Endothelial cell of hepatic sinusoid (primary cell): Measurements from ENCODE around the gene CHFR.
"Not testable (repeated sequence)": the region's sequence is repeated elsewhere in the genome, so short reads cannot be mapped to it uniquely, and the experiment has no call there.

ENCODE experiments used
- in situ Hi-C: cut with HindIII; loops from 2 replicates; pipeline ENCODE4 v1.10.0; 2017; ENCODE audit warnings: low sequenced_read_pairs

Gene CHFR

GRCh38 chr12:132874620-132875019 is 12.8 kb downstream of the CHFR start:
- in situ Hi-C loops: not testable (repeated sequence)

GRCh38 chr12:132874175-132874574 is 13.2 kb downstream of the CHFR start:
- in situ Hi-C loops: no loop called here

GRCh38 chr12:132873724-132874123 is 13.7 kb downstream of the CHFR start:
- in situ Hi-C loops: no loop called here

- in situ Hi-C loops: no loop called here
Measured at GRCh38 chr12:132872975-132873421, 14.4 kb downstream of the CHFR start.

- in situ Hi-C loops: no loop called here
Measured at GRCh38 chr12:132872073-132872855, 15.1 kb downstream of the CHFR start.

- in situ Hi-C loops: no loop called here
Measured at GRCh38 chr12:132869551-132869950, 17.9 kb downstream of the CHFR start.

- in situ Hi-C loops: no loop called here
Measured at GRCh38 chr12:132866251-132866828, 21.1 kb downstream of the CHFR start.

GRCh38 chr12:132861558-132861957 is 25.8 kb downstream of the CHFR start:
- in situ Hi-C loops: no loop called here

- in situ Hi-C loops: no loop called here
Measured at GRCh38 chr12:132858718-132859266, 28.6 kb downstream of the CHFR start.

GRCh38 chr12:132857019-132857418 is 30.4 kb downstream of the CHFR start:
- in situ Hi-C loops: not testable (repeated sequence)

GRCh38 chr12:132856581-132856980 is 30.8 kb downstream of the CHFR start:
- in situ Hi-C loops: no loop called here

GRCh38 chr12:132855211-132855610 is 32.2 kb downstream of the CHFR start:
- in situ Hi-C loops: not testable (repeated sequence)

- in situ Hi-C loops: no loop called here
Measured at GRCh38 chr12:132853285-132854092, 33.9 kb downstream of the CHFR start.

GRCh38 chr12:132852496-132852895 is 34.9 kb downstream of the CHFR start:
- in situ Hi-C loops: no loop called here

- in situ Hi-C loops: no loop called here
Measured at GRCh38 chr12:132851465-132851864, 35.9 kb downstream of the CHFR start.

GRCh38 chr12:132850291-132850690 is 37.1 kb downstream of the CHFR start:
- in situ Hi-C loops: no loop called here

- in situ Hi-C loops: no loop called here
Measured at GRCh38 chr12:132848521-132848920, 38.9 kb downstream of the CHFR start.

- in situ Hi-C loops: no loop called here
Measured at GRCh38 chr12:132847363-132848356, 39.7 kb downstream of the CHFR start.

GRCh38 chr12:132844681-132845080 is 42.7 kb downstream of the CHFR start:
- in situ Hi-C loops: not testable (repeated sequence)

- in situ Hi-C loops: no loop called here
Measured at GRCh38 chr12:132842449-132843045, 44.9 kb downstream of the CHFR start.
